ENCODE results near the gene COX10.
A peak's percentile ranks its signal among the peaks of the same experiment; 100 is the strongest.

The COX10 gene

GRCh38 chr17:14037453-14037852 lies 31.9 kb upstream of the COX10 start:
- Histone ChIP-seq H3K4me3 (ENCODE audit: low read length) (no peak overlapping the region), H3K27ac (ENCODE audit: low read length) (no peak overlapping the region), H3K4me2 (ENCODE audit: low read length) (no peak overlapping the region), H3K36me3 (replicated peaks; ENCODE audit: low read depth, low read length) (peaks cover 2% of the 10 kb centered on the region), H3K27me3 (ENCODE audit: low read depth, low read length) (no peaks in the 10 kb centered on the region), H3K79me2 (ENCODE audit: low read length) (0 out of 2 replicates have a peak, but pooled peaks cover 5% of the 10 kb centered on the region), H3K9ac (ENCODE audit: low read length) (no peak overlapping the region), H3K9me3 (ENCODE audit: insufficient read depth, low read length) (no peaks in the 10 kb centered on the region), H3K4me1 (ENCODE audit: low read length) (peaks cover 6% of the 10 kb centered on the region), H4K20me1 (ENCODE audit: insufficient read depth, low read length) (no peaks in the 10 kb centered on the region), H2AFZ (ENCODE audit: low read depth, low read length) (no peak overlapping the region)
- TF ChIP-seq, protein P1, sequence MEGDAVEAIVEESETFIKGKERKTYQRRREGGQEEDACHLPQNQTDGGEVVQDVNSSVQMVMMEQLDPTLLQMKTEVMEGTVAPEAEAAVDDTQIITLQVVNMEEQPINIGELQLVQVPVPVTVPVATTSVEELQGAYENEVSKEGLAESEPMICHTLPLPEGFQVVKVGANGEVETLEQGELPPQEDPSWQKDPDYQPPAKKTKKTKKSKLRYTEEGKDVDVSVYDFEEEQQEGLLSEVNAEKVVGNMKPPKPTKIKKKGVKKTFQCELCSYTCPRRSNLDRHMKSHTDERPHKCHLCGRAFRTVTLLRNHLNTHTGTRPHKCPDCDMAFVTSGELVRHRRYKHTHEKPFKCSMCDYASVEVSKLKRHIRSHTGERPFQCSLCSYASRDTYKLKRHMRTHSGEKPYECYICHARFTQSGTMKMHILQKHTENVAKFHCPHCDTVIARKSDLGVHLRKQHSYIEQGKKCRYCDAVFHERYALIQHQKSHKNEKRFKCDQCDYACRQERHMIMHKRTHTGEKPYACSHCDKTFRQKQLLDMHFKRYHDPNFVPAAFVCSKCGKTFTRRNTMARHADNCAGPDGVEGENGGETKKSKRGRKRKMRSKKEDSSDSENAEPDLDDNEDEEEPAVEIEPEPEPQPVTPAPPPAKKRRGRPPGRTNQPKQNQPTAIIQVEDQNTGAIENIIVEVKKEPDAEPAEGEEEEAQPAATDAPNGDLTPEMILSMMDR (IDR thresholded peaks at IDR 0.05; ENCODE audit: low read depth, low read length): no peak

- no peak overlapping the region for H3K4me2 ChIP-seq (ENCODE audit: low read length)
- H3K4me1 ChIP-seq (ENCODE audit: low read length): peaks cover 13% of the 10 kb centered on the region
- no peaks in the 10 kb centered on the region for H4K20me1 ChIP-seq (ENCODE audit: insufficient read depth, low read length)
- TF ChIP-seq, protein P1 (IDR thresholded peaks at IDR 0.05; ENCODE audit: low read depth, low read length): no peak
- no peak for TF ChIP-seq EZH2phosphoT487 (IDR thresholded peaks at IDR 0.05; ENCODE audit: low read depth)
- H2AFZ ChIP-seq (ENCODE audit: low read depth, low read length): no peak overlapping the region
- 0 out of 2 replicates have a peak, but pooled peaks cover 5% of the 10 kb centered on the region for H3K79me2 ChIP-seq (ENCODE audit: low read length)
- peaks cover 2% of the 10 kb centered on the region for H3K36me3 ChIP-seq (replicated peaks; ENCODE audit: low read depth, low read length)
- H3K9me3 ChIP-seq (ENCODE audit: insufficient read depth, low read length): no peaks in the 10 kb centered on the region
- no peak overlapping the region for H3K9ac ChIP-seq (ENCODE audit: low read length)
- no peak overlapping the region for H3K27ac ChIP-seq (ENCODE audit: low read length)
- H3K27me3 ChIP-seq (ENCODE audit: low read depth, low read length): no peaks in the 10 kb centered on the region
- H3K4me3 ChIP-seq (ENCODE audit: low read length): no peak overlapping the region
Measured at GRCh38 chr17:14038206-14038605, 31.1 kb upstream of the COX10 start.

- no peak overlapping the region for H3K9ac ChIP-seq (ENCODE audit: low read length)
- H3K4me1 ChIP-seq (ENCODE audit: low read length): peaks cover 35% of the 10 kb centered on the region
- no peak overlapping the region for H2AFZ ChIP-seq (ENCODE audit: low read depth, low read length)
- TF ChIP-seq, protein P1 (IDR thresholded peaks at IDR 0.05; ENCODE audit: low read depth, low read length): no peak
- no peak for TF ChIP-seq EZH2phosphoT487 (IDR thresholded peaks at IDR 0.05; ENCODE audit: low read depth)
- H4K20me1 ChIP-seq (ENCODE audit: insufficient read depth, low read length): no peaks in the 10 kb centered on the region
- H3K79me2 ChIP-seq (ENCODE audit: low read length): peaks cover 11% of the 10 kb centered on the region; the same call in 1 of the 2 replicates
- no peak overlapping the region for H3K4me3 ChIP-seq (ENCODE audit: low read length)
- H3K4me2 ChIP-seq (ENCODE audit: low read length): peak overlapping the region; percentile 30
- H3K36me3 ChIP-seq (replicated peaks; ENCODE audit: low read depth, low read length): no peaks in the 10 kb centered on the region
- no peak overlapping the region for H3K27ac ChIP-seq (ENCODE audit: low read length)
- H3K9me3 ChIP-seq (ENCODE audit: insufficient read depth, low read length): no peaks in the 10 kb centered on the region
- H3K27me3 ChIP-seq (ENCODE audit: low read depth, low read length): no peaks in the 10 kb centered on the region
Measured at GRCh38 chr17:14042411-14042810, 26.9 kb upstream of the COX10 start.

GRCh38 chr17:14044702-14045101 lies 24.6 kb upstream of the COX10 start:
- peak overlapping the region; percentile 29; the same call in 1 of the 2 replicates for H3K27ac ChIP-seq (ENCODE audit: low read length)
- H3K4me3 ChIP-seq (ENCODE audit: low read length): no peak overlapping the region
- no peaks in the 10 kb centered on the region for H3K9me3 ChIP-seq (ENCODE audit: insufficient read depth, low read length)
- peak overlapping the region; percentile 42 for H3K4me2 ChIP-seq (ENCODE audit: low read length)
- no peak overlapping the region for H3K9ac ChIP-seq (ENCODE audit: low read length)
- H4K20me1 ChIP-seq (ENCODE audit: insufficient read depth, low read length): no peaks in the 10 kb centered on the region
- no peaks in the 10 kb centered on the region for H3K36me3 ChIP-seq (replicated peaks; ENCODE audit: low read depth, low read length)
- H2AFZ ChIP-seq (ENCODE audit: low read depth, low read length): no peak overlapping the region
- no peaks in the 10 kb centered on the region for H3K27me3 ChIP-seq (ENCODE audit: low read depth, low read length)
- H3K4me1 ChIP-seq (ENCODE audit: low read length): peaks cover 35% of the 10 kb centered on the region
- H3K79me2 ChIP-seq (ENCODE audit: low read length): peaks cover 11% of the 10 kb centered on the region; the same call in 1 of the 2 replicates
- TF ChIP-seq EZH2phosphoT487 (IDR thresholded peaks at IDR 0.05; ENCODE audit: low read depth): no peak

Data from OCI-LY3 (cell line).